ENCODE measurements around the gene MMP24OS. TPM values are rescaled to one million over a fixed set of nuclear protein-coding genes. Genes with fewer than 3 reads are reported as not detected.

Gene MMP24OS
- total RNA-seq, 1 donor from 2014 or later = 2.9 TPM

DNA sequence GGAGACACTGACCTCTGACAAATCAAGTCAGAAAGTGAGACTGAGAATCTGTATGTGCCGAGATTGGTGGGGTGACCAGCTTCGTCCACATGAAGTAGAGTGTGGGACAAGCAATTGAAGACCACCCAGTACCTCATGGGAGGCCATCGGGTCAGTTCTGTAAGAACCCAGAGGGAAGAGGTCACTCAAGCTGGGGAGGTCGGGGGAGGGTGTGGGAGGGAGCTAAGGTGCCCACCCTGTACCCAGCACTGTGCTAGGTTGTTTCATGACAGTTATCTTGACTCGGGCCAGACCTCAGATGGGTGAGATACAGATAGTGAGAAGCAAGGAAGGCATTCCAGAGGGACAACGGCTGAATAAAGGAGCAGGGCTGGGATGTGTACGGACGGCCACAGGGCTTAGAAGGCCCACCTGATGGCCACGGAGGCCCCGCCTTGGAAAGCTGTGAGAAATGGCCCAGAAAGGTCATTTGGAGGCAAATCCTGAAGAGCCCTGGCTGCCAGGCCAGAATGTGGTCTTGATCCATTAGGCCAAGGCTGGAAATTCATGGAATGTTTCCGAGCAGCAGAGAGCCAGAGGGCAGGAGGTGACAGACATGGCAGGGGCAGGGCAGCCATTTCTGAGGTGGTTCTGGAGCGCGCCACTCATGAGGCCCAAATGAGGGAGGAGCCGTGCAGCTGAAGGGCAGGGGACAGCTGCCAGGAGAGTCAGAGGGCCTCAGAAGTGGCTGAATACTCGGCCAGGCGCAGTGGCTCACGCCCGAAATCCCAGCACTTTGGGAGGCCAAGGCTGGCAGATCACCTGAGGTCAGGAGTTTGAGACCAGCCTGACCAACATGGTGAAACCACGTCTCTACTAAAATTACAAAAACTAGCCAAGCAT lies 7.7 kb downstream of the MMP24OS start:
- no peak for DNase-seq (ENCODE audit: low spot score)
- Mint-ChIP-seq H3K4me1 (peaks cover 5% of the 10 kb centered on the region), H3K36me3 (peaks cover 5% of the 10 kb centered on the region), H3K27ac (peak overlapping the region; percentile 46), H3K27me3 (ENCODE audit: insufficient read depth, low read depth) (peaks cover 2% of the 10 kb centered on the region), H3K4me3 (no peak overlapping the region), H3K9me3 (no peaks in the 10 kb centered on the region)
- Histone ChIP-seq H3K9ac (no peak overlapping the region), H3K4me3 (no peak overlapping the region), H3K4me2 (no peak overlapping the region), H3K4me1 (peaks cover 5% of the 10 kb centered on the region), H4K20me1 (ENCODE audit: low read depth) (no peaks in the 10 kb centered on the region), H3K27ac (no peak overlapping the region), H3K9me3 (ENCODE audit: low read depth) (no peaks in the 10 kb centered on the region), H3K36me3 (no peaks in the 10 kb centered on the region), H3K27me3 (no peaks in the 10 kb centered on the region), H3K79me2 (ENCODE audit: low read depth) (no peaks in the 10 kb centered on the region), H2AFZ (replicated peaks) (no peak overlapping the region), H3F3A (ENCODE audit: low read depth) (peaks cover 11% of the 10 kb centered on the region)
- TF ChIP-seq EZH2phosphoT487 (IDR thresholded peaks at IDR 0.05) = no peak
- TF ChIP-seq, protein P1, sequence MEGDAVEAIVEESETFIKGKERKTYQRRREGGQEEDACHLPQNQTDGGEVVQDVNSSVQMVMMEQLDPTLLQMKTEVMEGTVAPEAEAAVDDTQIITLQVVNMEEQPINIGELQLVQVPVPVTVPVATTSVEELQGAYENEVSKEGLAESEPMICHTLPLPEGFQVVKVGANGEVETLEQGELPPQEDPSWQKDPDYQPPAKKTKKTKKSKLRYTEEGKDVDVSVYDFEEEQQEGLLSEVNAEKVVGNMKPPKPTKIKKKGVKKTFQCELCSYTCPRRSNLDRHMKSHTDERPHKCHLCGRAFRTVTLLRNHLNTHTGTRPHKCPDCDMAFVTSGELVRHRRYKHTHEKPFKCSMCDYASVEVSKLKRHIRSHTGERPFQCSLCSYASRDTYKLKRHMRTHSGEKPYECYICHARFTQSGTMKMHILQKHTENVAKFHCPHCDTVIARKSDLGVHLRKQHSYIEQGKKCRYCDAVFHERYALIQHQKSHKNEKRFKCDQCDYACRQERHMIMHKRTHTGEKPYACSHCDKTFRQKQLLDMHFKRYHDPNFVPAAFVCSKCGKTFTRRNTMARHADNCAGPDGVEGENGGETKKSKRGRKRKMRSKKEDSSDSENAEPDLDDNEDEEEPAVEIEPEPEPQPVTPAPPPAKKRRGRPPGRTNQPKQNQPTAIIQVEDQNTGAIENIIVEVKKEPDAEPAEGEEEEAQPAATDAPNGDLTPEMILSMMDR (IDR thresholded peaks at IDR 0.05) = no peak

DNA sequence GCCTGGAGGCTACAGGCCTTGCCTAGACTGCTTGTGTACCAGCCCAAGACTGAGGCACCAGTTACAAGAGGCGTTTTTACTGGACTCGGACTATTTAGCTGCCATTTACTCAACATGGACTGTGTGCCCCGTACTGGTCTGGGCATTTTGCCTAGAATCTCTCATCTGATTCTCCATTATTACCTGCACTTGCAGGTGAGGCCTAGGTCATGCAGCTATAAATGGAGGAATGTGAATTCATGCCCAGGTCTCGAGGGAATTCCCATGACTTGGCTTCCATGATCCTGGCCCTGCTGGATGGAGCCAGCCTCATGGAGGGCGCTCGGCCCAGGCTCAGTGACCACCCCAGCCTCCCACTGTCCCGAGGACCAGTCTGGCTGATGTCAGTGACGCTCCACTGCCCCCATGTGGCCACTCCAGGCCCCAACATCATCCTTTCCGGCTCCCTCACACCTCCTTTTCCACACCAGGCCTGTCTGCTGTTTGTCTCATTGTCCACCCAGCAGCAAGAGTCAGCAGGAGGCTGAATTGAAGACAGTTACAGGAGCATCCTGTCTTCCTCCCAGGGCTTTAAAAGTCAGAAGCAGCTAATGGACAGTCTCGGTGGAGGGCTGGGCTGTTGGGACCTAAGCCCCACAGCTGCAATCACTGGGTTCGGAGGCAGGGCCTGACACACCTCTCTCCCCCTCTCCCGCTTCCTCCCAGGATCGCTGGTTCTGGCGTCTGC lies 8.7 kb downstream of the MMP24OS start:
- Histone ChIP-seq H3K36me3 (no peaks in the 10 kb centered on the region), H3K79me2 (ENCODE audit: low read depth) (no peaks in the 10 kb centered on the region), H3K27me3 (no peaks in the 10 kb centered on the region), H3K9me3 (ENCODE audit: low read depth) (no peaks in the 10 kb centered on the region), H3K4me1 (peaks cover 10% of the 10 kb centered on the region), H2AFZ (replicated peaks) (peak overlapping the region; percentile 54), H4K20me1 (ENCODE audit: low read depth) (no peaks in the 10 kb centered on the region), H3K4me2 (peak overlapping the region; percentile 29), H3K9ac (no peak overlapping the region), H3F3A (ENCODE audit: low read depth) (peaks cover 13% of the 10 kb centered on the region), H3K4me3 (no peak overlapping the region), H3K27ac (no peak overlapping the region)
- Mint-ChIP-seq H3K27ac (peak overlapping the region; percentile 79), H3K36me3 (peaks cover 5% of the 10 kb centered on the region), H3K27me3 (ENCODE audit: insufficient read depth, low read depth) (peaks cover 2% of the 10 kb centered on the region), H3K9me3 (no peaks in the 10 kb centered on the region), H3K4me1 (peaks cover 5% of the 10 kb centered on the region), H3K4me3 (peak overlapping the region; percentile 30)
- TF ChIP-seq, protein P1 (IDR thresholded peaks at IDR 0.05) = peak; percentile 90
- no peak for TF ChIP-seq EZH2phosphoT487 (IDR thresholded peaks at IDR 0.05)
- DNase-seq (ENCODE audit: low spot score) = peak; percentile 89

DNA sequence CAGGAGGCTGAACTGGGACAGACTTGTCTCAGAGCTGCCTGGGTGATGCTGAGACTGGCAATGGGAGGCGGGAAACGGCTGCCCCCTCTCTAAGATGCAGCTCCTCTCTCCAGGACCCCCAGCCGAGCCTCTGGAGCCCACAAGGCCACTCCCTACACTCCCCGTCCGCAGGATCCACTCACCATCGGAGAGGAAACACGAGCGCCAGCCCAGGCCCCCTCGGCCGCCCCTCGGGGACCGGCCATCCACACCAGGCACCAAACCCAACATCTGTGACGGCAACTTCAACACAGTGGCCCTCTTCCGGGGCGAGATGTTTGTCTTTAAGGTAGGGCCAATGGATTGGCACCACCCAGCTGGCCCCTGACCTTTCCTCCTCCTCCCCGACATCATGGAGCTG lies 10.8 kb downstream of the MMP24OS start:
- H3K4me1 Mint-ChIP-seq = peaks cover 21% of the 10 kb centered on the region
- Histone ChIP-seq H3K27ac (no peak overlapping the region), H3K27me3 (no peaks in the 10 kb centered on the region), H4K20me1 (ENCODE audit: low read depth) (no peaks in the 10 kb centered on the region), H3K9ac (no peak overlapping the region), H3K36me3 (no peaks in the 10 kb centered on the region), H3K4me3 (no peak overlapping the region), H3K4me1 (peaks cover 23% of the 10 kb centered on the region), H3F3A (ENCODE audit: low read depth) (peaks cover 25% of the 10 kb centered on the region), H3K4me2 (no peak overlapping the region), H3K9me3 (ENCODE audit: low read depth) (no peaks in the 10 kb centered on the region), H3K79me2 (ENCODE audit: low read depth) (no peaks in the 10 kb centered on the region), H2AFZ (replicated peaks) (no peak overlapping the region)
- H3K9me3 Mint-ChIP-seq = no peaks in the 10 kb centered on the region
- H3K4me3 Mint-ChIP-seq = no peak overlapping the region
- TF ChIP-seq, protein P1 (IDR thresholded peaks at IDR 0.05) = no peak
- TF ChIP-seq EZH2 (IDR thresholded peaks at IDR 0.05) (no peak), EZH2phosphoT487 (IDR thresholded peaks at IDR 0.05) (no peak)
- H3K27ac Mint-ChIP-seq = peak overlapping the region; percentile 37
- peaks cover 4% of the 10 kb centered on the region for H3K36me3 Mint-ChIP-seq
- DNase-seq (ENCODE audit: low spot score) = no peak
- H3K27me3 Mint-ChIP-seq (ENCODE audit: insufficient read depth, low read depth) = peaks cover 2% of the 10 kb centered on the region

All from neural progenitor cell (in vitro differentiated cells).